K562 (cell line): ENCODE results near the gene PACRG. TPM values are rescaled to one million over a fixed set of nuclear protein-coding genes. Genes with fewer than 3 reads are reported as not detected.

ENCODE experiments used
- ADNP ChIP-seq: fragments of 200-800 bp; sonication (Bioruptor generic); IDR thresholded peaks from 2 replicates; pipeline ENCODE4 v1.6.1; 2016; ENCODE audit warnings: missing genetic modification characterization, missing compliant biosample characterization
- ATF1 ChIP-seq, 2 experiments: fragments of 450-650 bp in 1 of 2; IDR thresholded peaks; 2 replicates each; pipeline ENCODE4 v1.6.1; 2016; ENCODE audit warnings: missing compliant biosample characterization in 1 of 2, missing genetic modification characterization in 1 of 2
- CHD4 ChIP-seq: fragments of 200-600 bp; sonication (generic); IDR thresholded peaks from 3 replicates; pipeline ENCODE4 v1.6.1; 2012; ENCODE audit warnings: low read depth, mild to moderate bottlenecking, mixed read lengths, low read length, inconsistent platforms; ENCODE audit not compliant: insufficient read depth, insufficient replicate concordance, poor library complexity, severe bottlenecking
- EHMT2 ChIP-seq: fragments of 450-650 bp; IDR thresholded peaks from 2 replicates; pipeline ENCODE4 v1.6.1; 2018; ENCODE audit warnings: antibody characterized with exemption
- FIP1L1 ChIP-seq: fragments of 200-400 bp; formaldehyde crosslinking; IDR thresholded peaks from 2 replicates; pipeline ENCODE4 v1.6.1; 2018; ENCODE audit warnings: mild to moderate bottlenecking, low read depth, low read length; ENCODE audit not compliant: poor library complexity, severe bottlenecking
- FUS ChIP-seq: fragments of 200-400 bp; formaldehyde crosslinking; optimal IDR thresholded peaks from 2 replicates; pipeline ENCODE3; 2017; ENCODE audit warnings: low read depth, low read length
- GTF2F1 ChIP-seq: IDR thresholded peaks from 2 replicates; pipeline ENCODE4 v1.6.1; 2011; ENCODE audit warnings: low read depth, low read length, improper control_type of control experiment
- HIVEP1 ChIP-seq: fragments of 250-450 bp; sonication (Bioruptor Pico); IDR thresholded peaks from 2 replicates; pipeline ENCODE4 v1.4.0; 2020; ENCODE audit warnings: mild to moderate bottlenecking
- L3MBTL2 ChIP-seq: fragments of 450-650 bp; IDR thresholded peaks from 2 replicates; pipeline ENCODE4 v1.6.1; 2016; ENCODE audit warnings: mild to moderate bottlenecking, moderate library complexity
- MAZ ChIP-seq, 2 experiments: fragments of 450-650 bp in 1 of 2; sonication (generic) in 1 of 2; formaldehyde crosslinking; IDR thresholded peaks in 1 of 2; conservative IDR thresholded peaks in 1 of 2; 2 replicates each; pipeline versions ENCODE4 v1.4.0 to v1.5.0; 2020; ENCODE audit warnings: mild to moderate bottlenecking in 1 of 2, missing genetic modification reagents in 1 of 2
- MLX ChIP-seq, 2 experiments: fragments of 450-650 bp in 1 of 2; sonication (generic) in 1 of 2; formaldehyde crosslinking; conservative IDR thresholded peaks; 2 replicates each; pipeline versions ENCODE4 v1.4.0 to v1.8.1; 2020 to 2022; ENCODE audit warnings: mild to moderate bottlenecking in 1 of 2, missing genetic modification reagents in 1 of 2
- NBN ChIP-seq: fragments of 450-650 bp; IDR thresholded peaks from 2 replicates; pipeline ENCODE4 v1.6.1; 2016; ENCODE audit warnings: low read depth, mild to moderate bottlenecking
- POLR3G ChIP-seq: IDR thresholded peaks from 2 replicates; pipeline ENCODE4 v1.6.1; 2011; ENCODE audit not compliant: insufficient read length, insufficient replicate concordance; ENCODE audit errors: extremely low read depth
- PRMT5 ChIP-seq: sonication (generic); formaldehyde crosslinking; IDR thresholded peaks from 2 replicates; pipeline ENCODE4 v1.5.0; 2020; ENCODE audit warnings: missing genetic modification reagents
- RBM39 ChIP-seq: fragments of 200-400 bp; formaldehyde crosslinking; optimal IDR thresholded peaks from 2 replicates; pipeline ENCODE3; 2018; ENCODE audit warnings: low read depth, low read length
- RHOXF2B ChIP-seq: fragments of 250-450 bp; sonication (Bioruptor Pico); conservative IDR thresholded peaks from 2 replicates; pipeline ENCODE4 v1.5.1; 2021
- SMARCA4 ChIP-seq: fragments of 450-650 bp; IDR thresholded peaks from 2 replicates; pipeline ENCODE4 v1.6.1; 2016
- SRSF9 ChIP-seq: fragments of 200-400 bp; formaldehyde crosslinking; IDR thresholded peaks from 2 replicates; pipeline ENCODE4 v1.6.1; 2017; ENCODE audit warnings: low read depth, low read length, borderline replicate concordance
- TSC22D4 ChIP-seq: fragments of 450-650 bp; IDR thresholded peaks from 2 replicates; pipeline ENCODE4 v1.6.1; 2016; ENCODE audit warnings: missing genetic modification characterization, missing biosample characterization, control low read depth
- XRCC4 ChIP-seq: IDR thresholded peaks from one replicate; pipeline ENCODE4 v1.6.1; 2011; ENCODE audit not compliant: insufficient read depth, insufficient read length; ENCODE audit errors: extremely low read depth
- ZNF143 ChIP-seq: sonication (generic); formaldehyde crosslinking; IDR thresholded peaks from 2 replicates; pipeline ENCODE4 v1.9.0; 2022; ENCODE audit warnings: mild to moderate bottlenecking, missing genetic modification reagents
- ZNF23 ChIP-seq: fragments of 250-450 bp; sonication (Bioruptor Pico); IDR thresholded peaks from 2 replicates; pipeline ENCODE4 v1.4.0; 2020; ENCODE audit warnings: mild to moderate bottlenecking
- ZNF263 ChIP-seq: sonication (generic); formaldehyde crosslinking; IDR thresholded peaks from 2 replicates; pipeline ENCODE4 v1.8.0; 2022; ENCODE audit warnings: mild to moderate bottlenecking, missing genetic modification reagents, borderline replicate concordance
- ZNF445 ChIP-seq: fragments of 250-450 bp; sonication (Bioruptor Pico); IDR thresholded peaks from 2 replicates; pipeline ENCODE4 v1.4.0; 2020; ENCODE audit warnings: low read depth, mild to moderate bottlenecking, moderate library complexity
- ZNF507 ChIP-seq: conservative IDR thresholded peaks from 2 replicates; pipeline ENCODE4 v1.6.1; 2017; ENCODE audit warnings: missing genetic modification characterization, missing compliant biosample characterization
- ZNF586 ChIP-seq: fragments of 450-650 bp; formaldehyde crosslinking; conservative IDR thresholded peaks from 2 replicates; pipeline ENCODE4 v1.4.0; 2020; ENCODE audit warnings: mild to moderate bottlenecking, moderate library complexity
- ZNF696 ChIP-seq: fragments of 250-450 bp; sonication (Bioruptor Pico); conservative IDR thresholded peaks from 2 replicates; pipeline ENCODE4 v1.4.0; 2020; ENCODE audit warnings: mild to moderate bottlenecking, moderate library complexity
- polyA plus RNA-seq, 8 experiments: library from polyadenylated mRNA; depleted of rRNA in 4 of 8; stranded (reverse) in 5 of 8; unstranded in 3 of 8; fragments of >200 nt; fragmentation: Nextera tagmentation in 2 of 8; fragmentation: Illumina TruSeq in 1 of 8; extraction: Ambion mirVana in 2 of 8; extraction: Trizol in 1 of 8; gene quantifications; 2 replicates each; pipeline versions ENCODE4 v1.2.1 to v1.2.3, GENCODE V29; 2011 to 2014; ENCODE audit warnings: inconsistent platforms in 1 of 8, missing spikeins in 1 of 8
- total RNA-seq, 7 experiments: library from RNA; depleted of rRNA in 6 of 7; stranded (reverse); fragments of >200 nt in 6 of 7; fragmentation: Illumina TruSeq in 2 of 7; extraction: Trizol in 2 of 7; gene quantifications; 2 replicates each; pipeline versions ENCODE4 v1.2.1 to v1.2.3, GENCODE V29; 2011 to 2021; ENCODE audit warnings: low replicate concordance in 1 of 7
- TF ChIP-seq, protein P1 (sequence below): sonication (generic); formaldehyde crosslinking; IDR thresholded peaks from 2 replicates; pipeline ENCODE4 v1.8.1; 2023; ENCODE audit warnings: mild to moderate bottlenecking, missing genetic modification reagents
- TF ChIP-seq, protein P2 (sequence below): fragments of 250-450 bp; sonication (Bioruptor Pico); IDR thresholded peaks from 2 replicates; pipeline ENCODE4 v1.8.0; 2021; ENCODE audit warnings: borderline replicate concordance, mild to moderate bottlenecking, moderate library complexity; ENCODE audit not compliant: poor library complexity, severe bottlenecking

PACRG gene
- total and polyA plus RNA-seq, 9 of the 15 experiments (the other 6 are each of a cell fraction or from before 2014, with no cell fraction given), result 0.04 TPM; not detected in 8

DNA sequence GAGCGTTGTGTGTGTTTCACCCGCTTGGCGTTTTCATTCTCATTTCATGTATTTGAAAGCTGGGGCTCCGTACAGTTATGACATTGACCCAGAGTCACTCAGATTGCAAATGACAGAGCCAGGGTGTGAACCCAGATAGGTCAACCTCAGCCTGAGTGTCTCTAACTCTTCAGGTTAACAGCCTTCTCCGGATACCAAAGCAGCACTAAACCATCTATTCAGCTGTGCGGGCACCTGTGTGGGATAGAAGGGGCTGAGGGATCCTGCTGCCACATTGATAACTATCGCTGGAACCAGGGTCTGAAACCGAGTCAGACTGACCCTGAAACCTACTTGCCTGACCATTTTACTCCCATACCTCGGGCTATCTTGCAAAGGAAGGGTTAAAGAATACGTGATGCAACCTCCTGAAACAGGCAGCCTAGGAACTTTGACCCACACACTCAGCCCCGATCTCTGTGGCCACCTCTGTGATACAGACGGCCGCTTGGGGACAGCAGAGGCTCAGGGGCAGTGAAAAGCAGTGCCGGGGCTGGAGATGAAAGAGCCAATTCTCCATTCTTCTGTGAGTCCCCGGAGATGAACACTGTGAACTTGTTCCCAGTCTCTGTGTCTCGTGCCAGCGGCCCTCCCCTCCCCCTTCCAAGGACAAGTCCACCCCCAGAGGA lies 453.2 kb downstream of the PACRG start (continued):
- peak; percentile 69; the same call in 1 of the 2 replicates for TF ChIP-seq RHOXF2B (CRISPR knock-in tag)
- no peak for TF ChIP-seq ZNF143 (CRISPR knock-in tag)
- TF ChIP-seq FUS, result no peak
- peak; percentile 55 for TF ChIP-seq L3MBTL2
- TF ChIP-seq SRSF9, result no peak
- no peak for TF ChIP-seq MLX (CRISPR knock-in tag; conservative IDR thresholded peaks at IDR 0.05)
- TF ChIP-seq ADNP, result no peak
- TF ChIP-seq, protein P1, sequence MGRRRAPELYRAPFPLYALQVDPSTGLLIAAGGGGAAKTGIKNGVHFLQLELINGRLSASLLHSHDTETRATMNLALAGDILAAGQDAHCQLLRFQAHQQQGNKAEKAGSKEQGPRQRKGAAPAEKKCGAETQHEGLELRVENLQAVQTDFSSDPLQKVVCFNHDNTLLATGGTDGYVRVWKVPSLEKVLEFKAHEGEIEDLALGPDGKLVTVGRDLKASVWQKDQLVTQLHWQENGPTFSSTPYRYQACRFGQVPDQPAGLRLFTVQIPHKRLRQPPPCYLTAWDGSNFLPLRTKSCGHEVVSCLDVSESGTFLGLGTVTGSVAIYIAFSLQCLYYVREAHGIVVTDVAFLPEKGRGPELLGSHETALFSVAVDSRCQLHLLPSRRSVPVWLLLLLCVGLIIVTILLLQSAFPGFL (CRISPR knock-in tag), result no peak
- no peak for TF ChIP-seq EHMT2
- TF ChIP-seq ZNF23 (CRISPR knock-in tag), result no peak
- peak; percentile 75; the same call in 1 of the 2 replicates for TF ChIP-seq SMARCA4
- no peak for TF ChIP-seq ZNF263 (CRISPR knock-in tag)
- TF ChIP-seq MAZ (CRISPR knock-in tag; conservative IDR thresholded peaks at IDR 0.05 in 1 of 2, IDR thresholded peaks at IDR 0.05 in 1 of 2), result peak in 1 of 2 experiments; percentile 65; a peak in 3 of 4 replicates
- no peak for TF ChIP-seq RBM39
- TF ChIP-seq ZNF696 (CRISPR knock-in tag), result no peak
- no peak for TF ChIP-seq GTF2F1
- TF ChIP-seq ATF1 (CRISPR knock-in tag; IDR thresholded peaks at IDR 0.05), result no peak
- TF ChIP-seq ATF1 (tag; IDR thresholded peaks at IDR 0.05), result peak; percentile 44; the same call in 1 of the 2 replicates
- peak; percentile 75; the same call in 1 of the 2 replicates for TF ChIP-seq HIVEP1
- no peak for TF ChIP-seq XRCC4
- TF ChIP-seq PRMT5, result no peak
- TF ChIP-seq POLR3G, result no peak
- TF ChIP-seq FIP1L1, result no peak
- peak; percentile 95 for TF ChIP-seq ZNF586
- no peak for TF ChIP-seq ZNF507 (tag)
- TF ChIP-seq NBN, result peak; percentile 77
- TF ChIP-seq TSC22D4 (tag), result no peak
- no peak for TF ChIP-seq CHD4
- TF ChIP-seq, protein P2, sequence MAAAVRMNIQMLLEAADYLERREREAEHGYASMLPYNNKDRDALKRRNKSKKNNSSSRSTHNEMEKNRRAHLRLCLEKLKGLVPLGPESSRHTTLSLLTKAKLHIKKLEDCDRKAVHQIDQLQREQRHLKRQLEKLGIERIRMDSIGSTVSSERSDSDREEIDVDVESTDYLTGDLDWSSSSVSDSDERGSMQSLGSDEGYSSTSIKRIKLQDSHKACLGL, result no peak
- TF ChIP-seq ZNF445, result no peak
